GM12875 (cell line): ENCODE data around the gene PHACTR1.

Experiments used
- H3K4me3 ChIP-seq: one replicate; pipeline ENCODE4 v1.5.1; 2011; ENCODE audit warnings: low read depth, low read length, control low read depth
- TF ChIP-seq, protein P1 (sequence below): IDR thresholded peaks from 2 replicates; pipeline ENCODE4 v1.5.1; 2011; ENCODE audit warnings: low read depth, mild to moderate bottlenecking, control low read depth, inconsistent platforms, low read length, moderate library complexity, borderline replicate concordance; ENCODE audit not compliant: insufficient read depth

PHACTR1 gene

DNA sequence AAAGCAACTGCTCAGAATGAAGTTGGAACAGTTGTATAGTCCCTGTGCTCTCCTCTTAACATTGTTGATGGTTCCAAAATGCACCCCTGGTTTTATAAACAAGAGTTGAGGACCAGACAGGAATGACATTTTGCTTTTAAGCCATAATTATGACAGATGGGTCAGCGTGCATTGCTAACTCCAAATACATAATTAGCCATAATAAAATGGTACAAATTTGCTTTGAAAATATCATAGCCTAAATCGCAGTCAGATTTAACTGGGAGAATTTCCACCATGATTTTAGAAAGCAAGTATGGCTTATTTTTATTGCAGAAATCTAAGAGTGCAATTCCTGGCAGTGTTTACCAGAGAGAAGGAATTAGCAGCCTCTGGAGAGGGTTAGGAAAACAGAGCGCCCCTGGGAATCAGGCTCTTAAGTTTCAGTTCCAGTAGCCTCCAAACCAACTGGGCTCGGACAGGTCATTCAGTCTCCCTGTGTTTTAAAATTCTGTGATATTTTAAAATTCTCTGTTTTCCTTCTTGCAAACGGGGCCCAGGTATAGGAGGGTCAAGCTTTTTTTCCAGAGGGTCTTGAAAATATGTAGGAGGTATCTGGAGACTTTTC, 309.4 kb downstream of the PHACTR1 start:
- TF ChIP-seq, protein P1, sequence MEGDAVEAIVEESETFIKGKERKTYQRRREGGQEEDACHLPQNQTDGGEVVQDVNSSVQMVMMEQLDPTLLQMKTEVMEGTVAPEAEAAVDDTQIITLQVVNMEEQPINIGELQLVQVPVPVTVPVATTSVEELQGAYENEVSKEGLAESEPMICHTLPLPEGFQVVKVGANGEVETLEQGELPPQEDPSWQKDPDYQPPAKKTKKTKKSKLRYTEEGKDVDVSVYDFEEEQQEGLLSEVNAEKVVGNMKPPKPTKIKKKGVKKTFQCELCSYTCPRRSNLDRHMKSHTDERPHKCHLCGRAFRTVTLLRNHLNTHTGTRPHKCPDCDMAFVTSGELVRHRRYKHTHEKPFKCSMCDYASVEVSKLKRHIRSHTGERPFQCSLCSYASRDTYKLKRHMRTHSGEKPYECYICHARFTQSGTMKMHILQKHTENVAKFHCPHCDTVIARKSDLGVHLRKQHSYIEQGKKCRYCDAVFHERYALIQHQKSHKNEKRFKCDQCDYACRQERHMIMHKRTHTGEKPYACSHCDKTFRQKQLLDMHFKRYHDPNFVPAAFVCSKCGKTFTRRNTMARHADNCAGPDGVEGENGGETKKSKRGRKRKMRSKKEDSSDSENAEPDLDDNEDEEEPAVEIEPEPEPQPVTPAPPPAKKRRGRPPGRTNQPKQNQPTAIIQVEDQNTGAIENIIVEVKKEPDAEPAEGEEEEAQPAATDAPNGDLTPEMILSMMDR = no peak
- no peak overlapping the region for H3K4me3 ChIP-seq

DNA sequence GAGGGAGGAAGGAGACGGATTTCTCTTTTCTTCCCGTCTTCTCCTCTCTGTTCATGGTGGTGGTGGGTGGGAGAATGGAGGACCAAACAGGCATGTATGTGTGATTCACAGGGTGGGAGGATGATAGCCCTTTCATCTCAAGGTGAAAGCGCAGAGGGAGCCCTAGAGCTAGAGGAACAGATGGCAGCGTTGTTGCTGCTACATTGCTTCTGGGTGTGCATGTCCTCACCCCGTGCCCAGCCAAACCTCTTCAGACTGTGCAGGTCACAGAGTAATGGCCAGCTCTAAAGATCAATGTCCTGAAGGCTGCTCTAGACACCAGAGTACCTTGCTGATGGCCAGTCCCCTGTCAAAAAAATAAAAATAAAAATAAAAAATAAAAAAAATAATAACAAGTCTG, 310.0 kb downstream of the PHACTR1 start:
- TF ChIP-seq, protein P1 = no peak
- no peak overlapping the region for H3K4me3 ChIP-seq

DNA sequence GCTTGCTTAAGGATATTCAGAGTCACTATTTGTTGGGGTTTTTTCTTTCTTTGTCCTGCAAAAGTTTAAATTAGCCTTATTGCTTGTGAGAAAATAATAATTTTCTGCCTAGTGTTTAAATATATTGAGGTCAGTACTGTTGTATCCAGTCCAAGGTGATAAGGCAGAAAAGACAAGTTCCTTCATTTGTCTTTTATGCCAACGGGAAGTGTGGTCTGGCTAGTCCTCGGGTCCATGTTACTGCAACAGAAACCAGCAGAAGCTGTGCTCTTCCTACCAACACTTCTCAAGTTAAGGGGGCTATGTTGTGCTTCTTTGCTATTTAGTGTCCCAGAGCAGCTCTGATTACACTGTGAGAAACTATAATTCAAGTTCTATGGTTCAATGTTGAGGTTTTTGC, 310.6 kb downstream of the PHACTR1 start:
- H3K4me3 ChIP-seq = no peak overlapping the region
- TF ChIP-seq, protein P1 = no peak

DNA sequence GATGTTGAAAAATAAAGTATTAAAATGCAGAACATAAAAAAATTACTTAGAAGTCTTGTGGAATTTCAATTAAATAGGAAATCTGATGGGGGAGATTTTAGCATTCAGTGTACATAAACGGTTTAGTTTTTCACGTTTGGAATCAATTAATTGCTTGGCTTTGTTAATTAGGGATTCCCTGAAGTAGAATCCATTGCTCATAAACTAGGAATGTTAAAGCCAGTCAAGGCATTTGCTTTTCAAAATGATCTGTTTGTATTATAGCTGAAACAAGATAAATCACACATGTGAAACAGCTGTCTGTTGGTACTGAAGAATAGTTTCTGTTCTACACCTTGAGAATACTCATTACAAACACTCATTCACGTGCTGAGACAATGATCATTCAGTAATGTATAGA, 313.8 kb downstream of the PHACTR1 start:
- TF ChIP-seq, protein P1 = no peak
- no peak overlapping the region for H3K4me3 ChIP-seq

DNA sequence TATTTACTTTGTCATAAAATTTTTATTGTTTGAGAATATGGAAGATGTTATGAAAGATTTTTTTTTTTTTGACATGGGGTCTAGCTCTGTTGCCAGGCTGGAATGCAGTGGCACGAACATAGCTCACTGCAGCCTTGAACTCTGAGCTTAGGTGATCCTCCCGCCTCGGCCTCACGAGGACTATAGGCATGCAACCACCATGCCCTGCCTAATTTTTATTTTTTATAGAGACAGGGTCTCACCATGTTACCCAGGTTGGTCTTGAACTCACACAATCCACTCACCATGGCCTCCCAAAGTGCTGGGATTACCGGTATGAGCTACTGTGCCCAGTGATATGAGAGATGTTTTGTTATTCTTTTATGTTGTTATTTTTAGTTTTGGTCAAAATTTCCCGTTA, 316.0 kb downstream of the PHACTR1 start:
- TF ChIP-seq, protein P1 = no peak
- no peak overlapping the region for H3K4me3 ChIP-seq

DNA sequence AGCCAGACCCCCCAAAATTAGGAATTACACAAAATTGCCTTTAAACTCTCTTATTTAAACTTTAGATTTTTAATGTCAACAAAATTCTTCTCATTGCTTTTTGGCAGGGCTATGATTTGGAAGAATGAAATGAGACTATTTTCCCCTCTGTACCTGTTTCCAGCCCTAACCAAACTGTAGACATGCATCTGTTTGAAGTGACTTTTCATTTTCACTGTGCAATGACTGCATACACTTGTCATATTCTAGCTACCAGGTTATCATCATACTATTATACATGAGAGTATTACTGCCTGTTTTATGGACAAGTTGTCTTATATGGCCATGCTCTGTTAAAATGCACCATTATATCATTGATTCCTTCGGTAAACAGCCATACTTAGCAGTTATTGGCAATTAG, 316.6 kb downstream of the PHACTR1 start:
- H3K4me3 ChIP-seq = no peak overlapping the region
- TF ChIP-seq, protein P1 = no peak

DNA sequence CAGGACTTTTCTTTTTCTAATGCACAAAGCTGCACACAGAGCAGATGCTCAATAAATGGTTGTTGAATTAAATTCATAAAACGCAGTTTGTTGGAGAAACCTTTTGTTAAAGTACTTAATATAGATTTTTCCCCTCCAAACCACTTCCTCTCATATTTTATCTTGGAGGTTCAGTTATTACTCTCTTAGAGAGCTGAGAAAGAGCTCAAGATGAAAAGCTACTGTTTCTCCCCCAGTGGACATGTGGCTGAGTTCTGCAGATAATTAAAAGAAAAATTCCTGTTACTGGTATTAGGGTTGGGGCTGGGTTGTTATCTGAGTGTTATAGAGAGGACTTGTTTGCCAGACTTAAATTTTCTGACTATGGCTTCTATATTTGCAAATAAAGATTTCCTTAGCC, 317.7 kb downstream of the PHACTR1 start:
- TF ChIP-seq, protein P1 = no peak
- no peak overlapping the region for H3K4me3 ChIP-seq
